CD4-positive, alpha-beta T cell (primary cell): ENCODE data around the gene SLCO2A1. TPM values are rescaled to one million over a fixed set of nuclear protein-coding genes. Genes with fewer than 3 reads are reported as not detected.

ENCODE experiments used
- ATAC-seq: fragments of 200-7000 bp; cut with Tn5 transposase; one replicate; pipeline ENCODE4 v1.10.0; 2022; ENCODE audit warnings: mild to moderate bottlenecking; ENCODE audit not compliant: poor library complexity
- CTCF ChIA-PET: fragments of 350-600 bp; sonication (Branson Sonifier 250); formaldehyde crosslinking; loops from one replicate; lab custom pipeline; 2021; ENCODE audit warnings: antibody characterized with exemption, inconsistent platforms; lab: Charles Lee
- POLR2A ChIA-PET: fragments of 350-600 bp; sonication (Branson Sonifier 250); formaldehyde crosslinking; loops from one replicate; lab custom pipeline; 2021; ENCODE audit warnings: antibody characterized with exemption, inconsistent platforms; lab: Charles Lee
- DNase-seq, 14 experiments: peaks; one replicate each; pipeline ENCODE4 v3.0.0-alpha.2; 2013 to 2020; ENCODE audit warnings: mixed read lengths in 2 of 14
- H3K27ac ChIP-seq, 2 donors: one replicate each; pipeline versions ENCODE4 v1.5.1 to v1.7.0; 2013; ENCODE audit warnings: low read length in 2 of 2, low read depth in 1 of 2, mild to moderate bottlenecking in 1 of 2
- H3K27me3 ChIP-seq, 2 experiments: 1 replicate in 1 of 2; 2 replicates in 1 of 2; pipeline versions ENCODE4 v1.6.1 to v1.7.0; 2013; ENCODE audit warnings: low read length in 2 of 2, control low read depth in 1 of 2, mild to moderate bottlenecking in 1 of 2, moderate library complexity in 1 of 2; ENCODE audit not compliant: insufficient read depth in 2 of 2, control insufficient read depth in 1 of 2
- H3K36me3 ChIP-seq: one replicate; pipeline ENCODE4 v1.6.1; 2013; ENCODE audit warnings: low read length, control low read depth; ENCODE audit not compliant: insufficient read depth
- H3K4me1 ChIP-seq: one replicate; pipeline ENCODE4 v1.6.1; 2013; ENCODE audit warnings: low read length, control low read depth; ENCODE audit not compliant: insufficient read depth
- H3K4me3 ChIP-seq: one replicate; pipeline ENCODE4 v1.5.1; 2013; ENCODE audit warnings: mild to moderate bottlenecking, low read length, moderate library complexity
- H3K9me3 ChIP-seq, 2 experiments: 1 replicate in 1 of 2; 2 replicates in 1 of 2; pipeline versions ENCODE4 v1.6.1 to v1.7.0; 2013; ENCODE audit warnings: low read length in 2 of 2, mild to moderate bottlenecking in 2 of 2, control low read depth in 1 of 2, moderate library complexity in 1 of 2; ENCODE audit not compliant: control insufficient read depth in 1 of 2, insufficient read depth in 1 of 2
- H3K27ac Mint-ChIP-seq: one replicate; pipeline ENCODE4 v1.8.0; 2020; ENCODE audit warnings: mixed read lengths
- H3K27me3 Mint-ChIP-seq: one replicate; pipeline ENCODE4 v1.8.0; 2021; ENCODE audit warnings: mixed read lengths
- H3K36me3 Mint-ChIP-seq: one replicate; pipeline ENCODE4 v1.8.0; 2021; ENCODE audit warnings: low read depth, mixed read lengths
- H3K4me1 Mint-ChIP-seq: one replicate; pipeline ENCODE4 v1.8.0; 2021; ENCODE audit warnings: low read depth, mixed read lengths
- H3K4me3 Mint-ChIP-seq: one replicate; pipeline ENCODE4 v1.8.0; 2020; ENCODE audit warnings: mild to moderate bottlenecking, mixed read lengths
- H3K9me3 Mint-ChIP-seq: one replicate; pipeline ENCODE4 v1.8.0; 2020; ENCODE audit warnings: mixed read lengths
- intact Hi-C, 2 experiments: fragments of 100-400 bp; cut with DNase I in 1 of 2; cut with micrococcal nuclease in 1 of 2; formaldehyde crosslinking; loops; one replicate each; pipeline versions ENCODE4 v1.15.1 to v1.9.0; 2023 to 2025; cut with DNase I, micrococcal nuclease
- total RNA-seq, 174 experiments: library from RNA in 2 of 174; stranded (reverse) in 2 of 174; gene quantifications; one replicate each; pipeline ENCODE4 v1.2.3 and lab custom pipeline; 2021 to 2026
- TF ChIP-seq, protein P1 (sequence below): fragments of 200-600 bp; IDR thresholded peaks from one replicate; pipeline ENCODE4 v1.8.0; 2022; ENCODE audit warnings: antibody characterized with exemption, mild to moderate bottlenecking

The SLCO2A1 gene
- total RNA-seq, 2 experiments from 2014 or later: not detected

GRCh38 chr3:133973249-133973980 is 56.3 kb downstream of the SLCO2A1 start:
- H3K9me3 Mint-ChIP-seq: peaks cover 2% of the 10 kb centered on the region
- H3K27ac ChIP-seq: no peak overlapping the region
- DNase-seq (no peak), ATAC-seq (no peak)
- H3K4me1 ChIP-seq: no peaks in the 10 kb centered on the region
- no peaks in the 10 kb centered on the region for H3K4me1 Mint-ChIP-seq
- CTCF ChIA-PET: no interaction called here
- H3K27me3 Mint-ChIP-seq: no peaks in the 10 kb centered on the region
- no peaks in the 10 kb centered on the region for H3K36me3 Mint-ChIP-seq
- TF ChIP-seq, protein P1, sequence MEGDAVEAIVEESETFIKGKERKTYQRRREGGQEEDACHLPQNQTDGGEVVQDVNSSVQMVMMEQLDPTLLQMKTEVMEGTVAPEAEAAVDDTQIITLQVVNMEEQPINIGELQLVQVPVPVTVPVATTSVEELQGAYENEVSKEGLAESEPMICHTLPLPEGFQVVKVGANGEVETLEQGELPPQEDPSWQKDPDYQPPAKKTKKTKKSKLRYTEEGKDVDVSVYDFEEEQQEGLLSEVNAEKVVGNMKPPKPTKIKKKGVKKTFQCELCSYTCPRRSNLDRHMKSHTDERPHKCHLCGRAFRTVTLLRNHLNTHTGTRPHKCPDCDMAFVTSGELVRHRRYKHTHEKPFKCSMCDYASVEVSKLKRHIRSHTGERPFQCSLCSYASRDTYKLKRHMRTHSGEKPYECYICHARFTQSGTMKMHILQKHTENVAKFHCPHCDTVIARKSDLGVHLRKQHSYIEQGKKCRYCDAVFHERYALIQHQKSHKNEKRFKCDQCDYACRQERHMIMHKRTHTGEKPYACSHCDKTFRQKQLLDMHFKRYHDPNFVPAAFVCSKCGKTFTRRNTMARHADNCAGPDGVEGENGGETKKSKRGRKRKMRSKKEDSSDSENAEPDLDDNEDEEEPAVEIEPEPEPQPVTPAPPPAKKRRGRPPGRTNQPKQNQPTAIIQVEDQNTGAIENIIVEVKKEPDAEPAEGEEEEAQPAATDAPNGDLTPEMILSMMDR: no peak
- intact Hi-C loops: no loop called here
- H3K27me3 ChIP-seq: no peaks in the 10 kb centered on the region
- H3K27ac Mint-ChIP-seq: no peak overlapping the region
- no peaks in the 10 kb centered on the region for H3K36me3 ChIP-seq
- H3K4me3 Mint-ChIP-seq: no peak overlapping the region
- no peak overlapping the region for H3K4me3 ChIP-seq
- H3K9me3 ChIP-seq: peaks cover 0 to 5% of the 10 kb centered on the region in 2 experiments
- POLR2A ChIA-PET: no interaction called here

DNA sequence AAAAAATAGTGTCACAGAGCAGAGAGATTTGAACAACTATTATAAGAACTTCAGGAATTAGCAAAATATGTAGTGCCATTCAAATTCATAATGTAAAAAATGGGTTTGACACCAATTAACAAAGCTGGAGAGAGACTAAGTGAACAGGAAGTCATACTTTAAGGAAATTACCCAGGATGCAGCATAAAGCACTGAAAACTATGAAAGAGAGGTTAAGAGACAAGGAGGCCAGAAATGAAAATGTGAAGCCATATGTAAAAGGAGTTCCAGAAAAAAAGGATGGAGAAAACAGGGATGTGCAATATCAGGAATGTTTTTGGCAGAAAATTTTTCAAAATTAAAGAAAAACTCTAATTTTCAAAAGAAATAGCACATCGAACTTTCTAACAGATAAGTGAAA is 57.6 kb downstream of the SLCO2A1 start:
- ChIA-PET CTCF (no interaction called here), POLR2A (no interaction called here)
- Histone ChIP-seq H3K27me3 (no peaks in the 10 kb centered on the region), H3K27ac (no peak overlapping the region), H3K4me1 (no peaks in the 10 kb centered on the region), H3K36me3 (no peaks in the 10 kb centered on the region), H3K9me3 (peaks cover 0 to 5% of the 10 kb centered on the region in 2 experiments), H3K4me3 (no peak overlapping the region)
- H3K36me3 Mint-ChIP-seq: no peaks in the 10 kb centered on the region
- ATAC-seq: no peak
- no peak overlapping the region for H3K27ac Mint-ChIP-seq
- H3K9me3 Mint-ChIP-seq: peaks cover 2% of the 10 kb centered on the region
- H3K27me3 Mint-ChIP-seq: no peaks in the 10 kb centered on the region
- TF ChIP-seq, protein P1: no peak
- intact Hi-C loops: no loop called here
- no peaks in the 10 kb centered on the region for H3K4me1 Mint-ChIP-seq
- no peak overlapping the region for H3K4me3 Mint-ChIP-seq
- DNase-seq: no peak

- no peak overlapping the region for H3K4me3 Mint-ChIP-seq
- H3K27me3 Mint-ChIP-seq: no peaks in the 10 kb centered on the region
- peaks cover 2% of the 10 kb centered on the region for H3K9me3 Mint-ChIP-seq
- ChIA-PET CTCF (no interaction called here), POLR2A (no interaction called here)
- Histone ChIP-seq H3K27me3 (no peaks in the 10 kb centered on the region), H3K9me3 (peaks cover 0 to 5% of the 10 kb centered on the region in 2 experiments), H3K36me3 (no peaks in the 10 kb centered on the region), H3K27ac (no peak overlapping the region), H3K4me3 (no peak overlapping the region), H3K4me1 (no peaks in the 10 kb centered on the region)
- no peaks in the 10 kb centered on the region for H3K4me1 Mint-ChIP-seq
- ATAC-seq (no peak), DNase-seq (no peak)
- TF ChIP-seq, protein P1: no peak
- intact Hi-C loops: no loop called here
- no peaks in the 10 kb centered on the region for H3K36me3 Mint-ChIP-seq
- no peak overlapping the region for H3K27ac Mint-ChIP-seq
Observed at GRCh38 chr3:133970916-133971315, 58.8 kb downstream of the SLCO2A1 start.
